Spleen (tissue), 11 donors: Measurements from ENCODE around the gene DPP3. TPM values are rescaled to one million over a fixed set of nuclear protein-coding genes. Genes with fewer than 3 reads are reported as not detected.

Experiments used
- DNase-seq: peaks from one replicate; pipeline ENCODE4 v3.0.0-alpha.2; 2020
- H3K27ac ChIP-seq, 8 donors: fragments of 200-600 bp; sonication (generic) in 7 of 8; 1 replicate in 4 of 8; 2 replicates in 4 of 8; pipeline versions ENCODE4 v1.5.0 to v1.8.0; 2016 to 2021; ENCODE audit warnings: inconsistent platforms in 4 of 8, mild to moderate bottlenecking in 4 of 8, moderate library complexity in 1 of 8
- H3K27me3 ChIP-seq, 7 donors: fragments of 200-600 bp; sonication (generic) in 6 of 7; replicated peaks in 1 of 7; 1 replicate in 4 of 7; 2 replicates in 3 of 7; pipeline versions ENCODE4 v1.5.0 to v1.8.0; 2016 to 2021; ENCODE audit warnings: inconsistent platforms in 3 of 7, mild to moderate bottlenecking in 1 of 7
- H3K36me3 ChIP-seq, 6 donors: fragments of 200-600 bp; sonication (generic) in 5 of 6; 1 replicate in 4 of 6; 2 replicates in 2 of 6; pipeline versions ENCODE4 v1.5.0 to v1.8.0; 2016 to 2021; ENCODE audit warnings: inconsistent platforms in 2 of 6
- H3K4me1 ChIP-seq, 6 donors: fragments of 200-600 bp; sonication (generic) in 5 of 6; 1 replicate in 3 of 6; 2 replicates in 3 of 6; pipeline versions ENCODE4 v1.5.0 to v1.8.0; 2016 to 2021; ENCODE audit warnings: inconsistent platforms in 3 of 6
- H3K4me3 ChIP-seq, 8 donors: fragments of 200-600 bp; sonication (generic) in 7 of 8; 1 replicate in 4 of 8; 2 replicates in 4 of 8; pipeline versions ENCODE4 v1.5.0 to v1.8.0; 2016 to 2021; ENCODE audit warnings: inconsistent platforms in 4 of 8, mild to moderate bottlenecking in 4 of 8, moderate library complexity in 2 of 8
- H3K9me3 ChIP-seq, 8 donors: fragments of 200-600 bp; sonication (generic) in 7 of 8; 1 replicate in 4 of 8; 2 replicates in 4 of 8; pipeline versions ENCODE4 v1.5.0 to v1.8.0; 2016 to 2021; ENCODE audit warnings: inconsistent platforms in 4 of 8
- CTCF ChIP-seq, 11 experiments: fragments of 200-600 bp in 7 of 11; fragments of 450-650 bp in 4 of 11; sonication (generic) in 4 of 11; IDR thresholded peaks in 8 of 11; conservative IDR thresholded peaks in 3 of 11; 1 replicate in 7 of 11; 2 replicates in 4 of 11; pipeline versions ENCODE4 v1.4.0 to v1.8.0; 2016 to 2021; ENCODE audit warnings: antibody characterized with exemption in 11 of 11, inconsistent platforms in 4 of 11, mild to moderate bottlenecking in 1 of 11
- POLR2A ChIP-seq, 3 donors: fragments of 450-650 bp; IDR thresholded peaks; one replicate each; pipeline ENCODE4 v1.5.1; 2017; ENCODE audit warnings: antibody characterized with exemption in 3 of 3, mild to moderate bottlenecking in 1 of 3
- POLR2AphosphoS5 ChIP-seq, 3 donors: sonication (generic); formaldehyde crosslinking; IDR thresholded peaks; one replicate each; pipeline ENCODE4 v1.5.1; 2017; ENCODE audit warnings: antibody characterized with exemption in 3 of 3
- WGBS, 5 donors: extraction: QIAGEN DNeasy Blood & Tissue Kit in 3 of 5; methylation state at CpG; one replicate each; pipeline versions ENCODE4 v1.1.5 to v1.1.7; 2013 to 2018; 5-methylcytosine and 5-hydroxymethylcytosine counted together
- intact Hi-C: fragments of 100-400 bp; cut with DNase I; formaldehyde crosslinking; loops from one replicate; pipeline ENCODE4 v1.15.0; 2023; ENCODE audit warnings: low total_unique reads
- polyA plus RNA-seq, 3 donors: library from polyadenylated mRNA; stranded (reverse); fragments of 200-250 nt; gene quantifications; one replicate each; pipeline ENCODE4 v1.2.1, GENCODE V29; 2013
- total RNA-seq, 7 donors: library from RNA; depleted of rRNA in 3 of 7; stranded (reverse); fragments of >200 nt in 3 of 7; fragmentation: NEBNext Ultra II Directional in 4 of 7; extraction: Animal tissue kit (Norgen Biotek cat#: 25700) in 4 of 7; gene quantifications; one replicate each; pipeline versions ENCODE4 v1.1.0 to v1.2.1, GENCODE V29; 2016 to 2021
- donor health status: healthy with polysubstance abuse.
- donor health status: DM: no; HTN: no; CAD: no; lungs with moderate emphysema.
- donor health status: DM: no; HTN: no; CAD: no.
- donor health status: Bipolar disorder and iron deficiency.
- donor health status: healthy.
- donor health status: DM: no; HTN: no; CAD: no.
- donor health status: DM: yes; HTN: yes; CAD: no.

DPP3 gene
- total and polyA plus RNA-seq, 10 donors: 17.9 to 35.5 (median 23.7) TPM

DNA sequence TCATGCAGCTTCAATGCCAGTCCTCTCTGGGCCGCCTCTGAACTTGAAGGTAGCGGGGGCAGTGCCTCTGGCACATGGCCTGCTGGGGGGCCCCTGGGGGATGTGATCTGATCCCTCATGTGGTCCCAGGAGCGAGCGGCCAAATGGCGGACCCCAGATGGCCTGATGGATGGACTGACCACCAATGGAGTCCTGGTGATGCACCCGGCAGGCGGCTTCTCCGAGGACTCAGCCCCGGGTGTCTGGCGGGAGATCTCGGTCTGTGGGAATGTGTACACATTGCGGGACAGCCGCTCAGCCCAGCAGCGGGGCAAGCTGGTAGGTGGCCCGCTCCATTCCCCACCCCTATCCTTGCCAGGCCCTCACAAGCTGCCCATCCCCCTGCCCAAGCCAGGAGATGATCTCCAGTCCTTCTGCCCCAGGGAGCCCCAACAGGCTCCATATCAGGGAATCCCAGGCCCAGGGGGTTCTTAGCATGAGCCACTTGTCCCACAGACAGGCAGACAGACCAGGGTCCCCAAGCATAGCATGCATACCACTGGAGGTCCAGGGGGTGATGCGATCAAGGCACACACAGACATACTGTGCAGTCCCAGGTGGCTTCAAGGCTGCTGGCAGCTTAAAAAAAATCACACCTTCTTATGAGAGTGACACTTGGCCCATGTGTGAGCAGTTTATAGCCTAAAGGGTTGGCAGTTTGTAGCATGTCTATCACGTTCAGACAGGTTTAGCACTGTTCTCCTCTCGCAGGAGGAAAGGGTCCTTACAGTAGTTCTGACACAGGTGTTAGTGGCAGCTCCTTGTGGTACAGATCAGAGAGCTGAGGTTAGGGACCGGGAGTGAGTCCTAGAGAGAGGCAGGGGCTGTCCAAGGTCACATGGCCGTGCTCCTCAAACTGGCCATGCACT lies 6.4 kb upstream of the DPP3 start:
- DNase-seq: no peak
- intact Hi-C loops: no loop called here
- WGBS, 5 donors: 85 to 93% (median 92%) methylated on average over 18 to 20 of the region's 20 CpGs

GRCh38 chr11:66475349-66476172 lies 4.7 kb upstream of the DPP3 start:
- H3K27me3 ChIP-seq: no peaks in the 10 kb centered on the region
- no peak for DNase-seq
- H3K4me3 ChIP-seq: no peak overlapping the region
- peaks cover 0 to 49% (median 13%) of the 10 kb centered on the region in 6 donors for H3K36me3 ChIP-seq
- no peaks in the 10 kb centered on the region for H3K9me3 ChIP-seq
- WGBS, 5 donors: 93 to 95% (median 94%) methylated on average over 14 to 44 of the region's 44 CpGs
- intact Hi-C loops: no loop called here
- peaks cover 8 to 23% (median 18%) of the 10 kb centered on the region in 6 donors for H3K4me1 ChIP-seq
- no peak for TF ChIP-seq POLR2AphosphoS5 (IDR thresholded peaks at IDR 0.05)
- TF ChIP-seq POLR2A (IDR thresholded peaks at IDR 0.05): no peak
- no peak for TF ChIP-seq CTCF (IDR thresholded peaks at IDR 0.05 in 8 of 11, conservative IDR thresholded peaks at IDR 0.05 in 3 of 11)
- no peak overlapping the region for H3K27ac ChIP-seq

More for the DNA sequence above, 6.4 kb upstream of the DPP3 start:
- no peak overlapping the region for H3K4me3 ChIP-seq
- no peak overlapping the region for H3K27ac ChIP-seq
- H3K9me3 ChIP-seq: no peaks in the 10 kb centered on the region
- peaks cover 0 to 49% (median 13%) of the 10 kb centered on the region in 6 donors for H3K36me3 ChIP-seq
- no peaks in the 10 kb centered on the region for H3K27me3 ChIP-seq
- TF ChIP-seq POLR2AphosphoS5 (IDR thresholded peaks at IDR 0.05) (peak in 1 of 3 donors; percentile 16), CTCF (IDR thresholded peaks at IDR 0.05 in 8 of 11, conservative IDR thresholded peaks at IDR 0.05 in 3 of 11) (no peak)
- H3K4me1 ChIP-seq: peaks cover 2 to 26% (median 13%) of the 10 kb centered on the region in 6 donors

DNA sequence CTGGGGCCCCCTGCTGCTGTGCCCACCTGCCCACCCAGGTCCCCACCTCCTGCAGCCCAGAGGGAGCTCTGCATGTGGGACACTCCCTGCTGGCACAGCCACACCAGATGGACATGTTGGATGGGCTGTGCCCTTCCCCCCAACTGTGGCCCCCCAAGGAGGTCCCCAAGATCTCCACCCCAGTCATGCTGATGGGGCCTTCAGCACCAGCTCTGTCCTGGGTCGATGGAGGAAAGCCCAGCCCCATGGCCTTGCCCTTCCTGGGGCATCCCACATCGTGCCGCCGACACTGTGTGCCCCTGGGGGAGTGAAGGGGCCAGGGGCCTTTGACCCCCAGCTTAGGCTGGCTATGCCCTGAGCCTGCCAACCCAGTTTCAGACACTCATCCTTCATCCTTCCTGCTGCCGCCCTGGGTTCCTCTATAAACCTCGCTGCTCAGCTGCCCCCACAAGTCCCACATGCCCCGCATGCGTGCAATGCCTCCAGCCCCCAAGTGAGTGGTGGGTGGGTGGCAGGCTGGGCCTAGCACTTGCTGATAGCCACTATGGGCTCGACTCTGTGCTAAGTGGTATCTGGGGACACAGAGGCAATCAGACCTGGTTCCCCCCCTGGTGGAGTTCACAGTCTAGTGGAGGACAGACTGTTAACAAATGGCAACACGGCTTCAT lies 3.9 kb upstream of the DPP3 start:
- intact Hi-C loops: no loop called here
- 77 to 87% (median 80%) methylated on average over 7 to 10 of the region's 10 CpGs for WGBS, 5 donors
- no peak overlapping the region for H3K27ac ChIP-seq
- H3K27me3 ChIP-seq: no peaks in the 10 kb centered on the region
- no peak overlapping the region for H3K4me3 ChIP-seq
- no peak for DNase-seq
- TF ChIP-seq POLR2A (IDR thresholded peaks at IDR 0.05) (no peak), CTCF (IDR thresholded peaks at IDR 0.05 in 8 of 11, conservative IDR thresholded peaks at IDR 0.05 in 3 of 11) (no peak), POLR2AphosphoS5 (IDR thresholded peaks at IDR 0.05) (no peak)
- H3K4me1 ChIP-seq: peaks cover 14 to 31% (median 25%) of the 10 kb centered on the region in 6 donors
- H3K36me3 ChIP-seq: peaks cover 0 to 46% (median 13%) of the 10 kb centered on the region in 6 donors
- H3K9me3 ChIP-seq: no peaks in the 10 kb centered on the region
